D721Med (cell line): ENCODE data around the gene MARS1.
"Not testable (repeated sequence)": the region's sequence is repeated elsewhere in the genome, so short reads cannot be mapped to it uniquely, and the experiment has no call there.

Experiments
- DNase-seq: peaks from one replicate; pipeline ENCODE4 v3.0.0; 2011; ENCODE audit warnings: low spot score; ENCODE audit not compliant: insufficient read length
- FAIRE-seq: peaks from 2 replicates; lab custom pipeline; 2011; peaks lifted over from hg19 to GRCh38; lab: Jason Lieb, UNC
- CTCF ChIP-seq: IDR thresholded peaks from 2 replicates; pipeline ENCODE4 v1.5.1; 2012; ENCODE audit warnings: mild to moderate bottlenecking, control low read depth; ENCODE audit not compliant: insufficient read depth; ENCODE audit errors: missing control alignments

MARS1 gene

GRCh38 chr12:57487597-57488401, at the start of gene MARS1:
TSS of gene MARS1 (plus strand) at chr12:57488068. CDS start at chr12:57488091, 23 bp downstream.
- TF ChIP-seq CTCF = peak; percentile 31
- FAIRE-seq = no peak

GRCh38 chr12:57438400-57438799, 49.5 kb upstream of the MARS1 start:
- FAIRE-seq (no peak), DNase-seq (no peak)
- no peak for TF ChIP-seq CTCF

More at GRCh38 chr12:57487597-57488401, at the start of gene MARS1:
- DNase-seq = peak; percentile 63

- FAIRE-seq (no peak), DNase-seq (no peak)
- TF ChIP-seq CTCF = no peak
Measured at GRCh38 chr12:57439762-57440266, 48.1 kb upstream of the MARS1 start.

GRCh38 chr12:57441393-57441792, 46.5 kb upstream of the MARS1 start:
- DNase-seq, FAIRE-seq: not testable (repeated sequence)

GRCh38 chr12:57441846-57442427, 45.9 kb upstream of the MARS1 start:
- FAIRE-seq (no peak), DNase-seq (no peak)
- no peak for TF ChIP-seq CTCF

GRCh38 chr12:57444337-57444736, 43.5 kb upstream of the MARS1 start:
- not testable (repeated sequence) for FAIRE-seq, DNase-seq

GRCh38 chr12:57444744-57445143, 43.1 kb upstream of the MARS1 start:
- FAIRE-seq = no peak
- no peak for DNase-seq
- no peak for TF ChIP-seq CTCF
